Gastroesophageal sphincter (tissue), 4 donors: ENCODE data around the gene FRMD1. TPM values are rescaled to one million over a fixed set of nuclear protein-coding genes. Genes with fewer than 3 reads are reported as not detected.
A peak's percentile ranks its signal among the peaks of the same experiment; 100 is the strongest.

Source experiments
- ATAC-seq: fragments of 150-250 bp; one replicate; pipeline ENCODE4 v1.9.1; 2016; ENCODE audit warnings: mild to moderate bottlenecking, moderate library complexity
- H3K27ac ChIP-seq, 4 donors: fragments of 200-600 bp; sonication (generic) in 3 of 4; 1 replicate in 3 of 4; 2 replicates in 1 of 4; pipeline ENCODE4 v1.5.1; 2016 to 2019
- H3K27me3 ChIP-seq: fragments of 200-600 bp; sonication (generic); one replicate; pipeline ENCODE4 v1.5.1; 2019
- H3K36me3 ChIP-seq, 2 donors: fragments of 200-600 bp; sonication (generic); one replicate each; pipeline ENCODE4 v1.5.1; 2019; ENCODE audit warnings: control low read depth in 1 of 2
- H3K4me1 ChIP-seq, 3 donors: fragments of 200-600 bp; sonication (generic); 1 replicate in 2 of 3; 2 replicates in 1 of 3; pipeline ENCODE4 v1.5.1; 2016 to 2019; ENCODE audit warnings: control low read depth in 2 of 3
- H3K4me3 ChIP-seq, 2 donors: fragments of 200-600 bp; sonication (generic); one replicate each; pipeline ENCODE4 v1.5.1; 2019; ENCODE audit warnings: mild to moderate bottlenecking in 1 of 2, moderate library complexity in 1 of 2
- H3K9me3 ChIP-seq, 3 donors: fragments of 200-600 bp; sonication (generic); one replicate each; pipeline ENCODE4 v1.5.1; 2017 to 2019; ENCODE audit warnings: control low read depth in 2 of 3
- EP300 ChIP-seq: sonication (generic); formaldehyde crosslinking; IDR thresholded peaks from one replicate; pipeline ENCODE4 v1.6.1; 2017; ENCODE audit warnings: antibody characterized with exemption, mild to moderate bottlenecking
- POLR2A ChIP-seq, 2 donors: fragments of 450-650 bp; IDR thresholded peaks; one replicate each; pipeline ENCODE4 v1.6.1; 2017; ENCODE audit warnings: antibody characterized with exemption in 2 of 2, mild to moderate bottlenecking in 2 of 2, moderate library complexity in 1 of 2
- POLR2AphosphoS5 ChIP-seq: sonication (generic); formaldehyde crosslinking; IDR thresholded peaks from one replicate; pipeline ENCODE4 v1.6.1; 2017; ENCODE audit warnings: antibody characterized with exemption
- WGBS, 2 donors: methylation state at CpG; one replicate each; pipeline ENCODE4 v1.1.5; 2018; ENCODE audit warnings: low coverage in 1 of 2; 5-methylcytosine and 5-hydroxymethylcytosine counted together
- total RNA-seq, 4 donors: library from RNA; depleted of rRNA; stranded (reverse); fragments of >200 nt; gene quantifications; one replicate each; pipeline ENCODE4 v1.1.0, GENCODE V29; 2016
- TF ChIP-seq, protein P1 (sequence below), 4 experiments: fragments of 200-600 bp in 2 of 4; fragments of 450-650 bp in 2 of 4; sonication (generic) in 1 of 4; IDR thresholded peaks; one replicate each; pipeline ENCODE4 v1.5.1; 2017 to 2019; ENCODE audit warnings: antibody characterized with exemption in 4 of 4, mild to moderate bottlenecking in 2 of 4, moderate library complexity in 2 of 4

The FRMD1 gene
- total RNA-seq, 4 donors from 2014 or later = 0.10 to 0.54 (median 0.23) TPM; not detected in 1

- ATAC-seq = no peak
- H3K4me3 ChIP-seq = no peak overlapping the region
- WGBS, 2 donors = 95 to 97% methylated on average over 7 to 8 of the region's 15 CpGs
Measured at GRCh38 chr6:168040856-168041496, 38.0 kb downstream of the FRMD1 start.

DNA sequence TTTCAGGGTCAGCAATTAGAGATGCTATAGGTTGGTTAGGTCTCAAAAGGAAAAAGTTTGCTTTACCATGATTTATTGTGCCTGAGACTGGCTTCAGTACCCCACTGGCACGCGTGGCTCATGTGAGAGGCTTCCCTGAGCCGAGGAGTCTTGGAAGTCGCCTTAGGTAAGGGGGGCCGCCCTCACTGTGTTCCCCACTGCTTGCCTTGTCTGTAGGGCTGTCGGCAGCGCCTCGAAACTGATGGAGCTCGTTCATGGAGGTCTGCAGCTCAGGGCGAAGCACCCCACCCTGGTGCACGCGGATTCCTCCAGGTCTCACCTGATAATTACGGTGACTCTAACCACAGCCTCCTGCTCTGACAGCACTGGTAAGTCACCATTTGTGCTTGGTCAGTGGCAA, 39.2 kb downstream of the FRMD1 start:
- H3K27ac ChIP-seq = no peak overlapping the region
- ATAC-seq = no peak
- H3K4me3 ChIP-seq = no peak overlapping the region
- TF ChIP-seq POLR2A (IDR thresholded peaks at IDR 0.05) (no peak), POLR2AphosphoS5 (no peak), EP300 (no peak)
- TF ChIP-seq, protein P1, sequence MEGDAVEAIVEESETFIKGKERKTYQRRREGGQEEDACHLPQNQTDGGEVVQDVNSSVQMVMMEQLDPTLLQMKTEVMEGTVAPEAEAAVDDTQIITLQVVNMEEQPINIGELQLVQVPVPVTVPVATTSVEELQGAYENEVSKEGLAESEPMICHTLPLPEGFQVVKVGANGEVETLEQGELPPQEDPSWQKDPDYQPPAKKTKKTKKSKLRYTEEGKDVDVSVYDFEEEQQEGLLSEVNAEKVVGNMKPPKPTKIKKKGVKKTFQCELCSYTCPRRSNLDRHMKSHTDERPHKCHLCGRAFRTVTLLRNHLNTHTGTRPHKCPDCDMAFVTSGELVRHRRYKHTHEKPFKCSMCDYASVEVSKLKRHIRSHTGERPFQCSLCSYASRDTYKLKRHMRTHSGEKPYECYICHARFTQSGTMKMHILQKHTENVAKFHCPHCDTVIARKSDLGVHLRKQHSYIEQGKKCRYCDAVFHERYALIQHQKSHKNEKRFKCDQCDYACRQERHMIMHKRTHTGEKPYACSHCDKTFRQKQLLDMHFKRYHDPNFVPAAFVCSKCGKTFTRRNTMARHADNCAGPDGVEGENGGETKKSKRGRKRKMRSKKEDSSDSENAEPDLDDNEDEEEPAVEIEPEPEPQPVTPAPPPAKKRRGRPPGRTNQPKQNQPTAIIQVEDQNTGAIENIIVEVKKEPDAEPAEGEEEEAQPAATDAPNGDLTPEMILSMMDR (IDR thresholded peaks at IDR 0.05) = no peak
- H3K9me3 ChIP-seq = peaks cover 0 to 23% (median 0%) of the 10 kb centered on the region in 3 donors
- peaks cover 0 to 10% (median 0%) of the 10 kb centered on the region in 3 donors for H3K4me1 ChIP-seq
- no peaks in the 10 kb centered on the region for H3K36me3 ChIP-seq
- no peaks in the 10 kb centered on the region for H3K27me3 ChIP-seq
- WGBS, 2 donors = 79 to 80% methylated on average over 6 to 8 of the region's 13 CpGs

More at GRCh38 chr6:168040856-168041496, 38.0 kb downstream of the FRMD1 start:
- Histone ChIP-seq H3K27ac (no peak overlapping the region), H3K9me3 (peaks cover 0 to 23% (median 0%) of the 10 kb centered on the region in 3 donors), H3K27me3 (no peaks in the 10 kb centered on the region), H3K36me3 (no peaks in the 10 kb centered on the region), H3K4me1 (peaks cover 0 to 9% (median 0%) of the 10 kb centered on the region in 3 donors)
- TF ChIP-seq EP300 = no peak
- TF ChIP-seq POLR2A (IDR thresholded peaks at IDR 0.05) = no peak
- no peak for TF ChIP-seq POLR2AphosphoS5

DNA sequence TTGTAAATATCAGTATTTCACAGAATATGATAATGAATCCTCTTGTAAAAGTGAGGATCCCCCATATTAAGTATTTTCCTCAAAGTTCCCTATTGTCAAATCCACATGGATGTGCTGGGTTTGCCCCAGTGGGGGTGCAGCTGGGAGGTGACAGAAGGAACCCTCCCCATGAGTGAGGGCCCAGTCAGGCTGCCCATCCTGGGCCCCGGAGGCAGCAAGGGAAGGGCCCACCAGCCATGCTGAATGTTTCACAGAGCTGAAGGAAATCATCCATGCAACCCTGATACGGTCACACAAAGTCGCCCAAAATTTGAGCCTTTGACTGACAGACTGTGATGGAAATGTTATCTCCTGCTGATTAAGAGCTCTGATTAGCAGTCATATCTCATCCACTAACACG, 39.7 kb downstream of the FRMD1 start:
- H3K36me3 ChIP-seq = no peaks in the 10 kb centered on the region

DNA sequence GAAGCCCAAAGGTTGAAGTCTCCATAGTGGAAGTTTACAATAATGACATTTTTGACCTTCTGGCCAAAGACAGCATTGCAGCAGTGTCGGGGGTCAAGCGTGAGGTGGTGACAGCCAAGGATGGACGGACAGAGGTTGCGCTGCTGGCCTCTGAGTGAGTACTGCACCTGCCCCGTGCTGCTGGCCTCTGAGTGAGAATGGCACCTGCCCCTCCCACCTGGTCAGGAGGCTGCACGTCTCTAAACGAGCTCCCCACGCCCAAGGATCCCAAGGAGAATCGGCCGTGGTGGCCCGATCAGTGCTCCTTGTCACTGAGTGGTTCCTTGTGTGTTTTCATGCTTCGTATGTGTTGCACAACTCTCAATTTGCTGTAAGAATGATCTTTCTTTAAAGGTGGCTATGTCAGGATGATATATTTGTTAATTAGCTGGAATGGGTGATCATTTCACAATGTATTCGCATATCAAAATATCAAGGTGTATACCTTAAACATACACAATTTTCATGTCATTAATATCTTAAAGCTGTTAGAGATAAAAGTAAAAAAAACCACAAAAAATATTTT, 40.4 kb downstream of the FRMD1 start:
- Histone ChIP-seq H3K9me3 (peaks cover 0 to 23% (median 0%) of the 10 kb centered on the region in 3 donors), H3K4me3 (no peak overlapping the region), H3K36me3 (no peaks in the 10 kb centered on the region), H3K4me1 (peaks cover 0 to 10% (median 0%) of the 10 kb centered on the region in 3 donors), H3K27me3 (no peaks in the 10 kb centered on the region), H3K27ac (no peak overlapping the region)
- ATAC-seq = no peak
- TF ChIP-seq POLR2AphosphoS5 (no peak), EP300 (no peak), POLR2A (IDR thresholded peaks at IDR 0.05) (no peak)
- TF ChIP-seq, protein P1 (IDR thresholded peaks at IDR 0.05) = no peak
- WGBS, 2 donors = 95 to 96% methylated on average over 3 to 5 of the region's 13 CpGs

More for the DNA sequence above, 39.7 kb downstream of the FRMD1 start:
- H3K4me3 ChIP-seq = no peak overlapping the region
- no peaks in the 10 kb centered on the region for H3K27me3 ChIP-seq
- peaks cover 0 to 23% (median 0%) of the 10 kb centered on the region in 3 donors for H3K9me3 ChIP-seq
- TF ChIP-seq POLR2AphosphoS5 (no peak), POLR2A (IDR thresholded peaks at IDR 0.05) (no peak), EP300 (no peak)
- TF ChIP-seq, protein P1 (IDR thresholded peaks at IDR 0.05) = no peak
- H3K27ac ChIP-seq = no peak overlapping the region
- WGBS, 2 donors = 96 to 100% methylated on average over 1 to 3 of the region's 4 CpGs
- H3K4me1 ChIP-seq = peaks cover 0 to 10% (median 0%) of the 10 kb centered on the region in 3 donors
- ATAC-seq = no peak

DNA sequence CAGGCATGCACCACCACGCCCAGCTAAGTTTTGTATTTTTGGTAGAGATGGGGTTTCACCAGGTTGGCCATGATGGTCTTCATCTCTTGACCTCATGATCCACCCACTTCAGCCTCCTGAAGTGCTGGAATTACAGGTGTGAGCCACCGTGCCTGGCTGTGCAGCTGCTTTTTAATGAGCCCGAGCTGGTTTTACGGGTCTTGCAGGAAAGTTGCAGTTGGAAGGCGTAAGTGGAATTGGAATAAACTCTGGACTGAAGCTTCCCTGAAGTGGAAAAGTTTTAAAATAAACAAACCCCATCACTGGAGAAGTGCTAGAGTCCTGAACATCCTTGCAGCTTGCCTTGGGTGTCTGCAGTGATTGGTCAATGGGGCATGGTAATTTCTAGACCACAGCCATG, 41.2 kb downstream of the FRMD1 start:
- Histone ChIP-seq H3K4me1 (peaks cover 0 to 10% (median 0%) of the 10 kb centered on the region in 3 donors), H3K27me3 (no peaks in the 10 kb centered on the region), H3K4me3 (no peak overlapping the region), H3K27ac (peak overlapping the region in 2 of 4 donors; percentile 6 to 14), H3K9me3 (peaks cover 0 to 23% (median 0%) of the 10 kb centered on the region in 3 donors), H3K36me3 (no peaks in the 10 kb centered on the region)
- ATAC-seq = no peak
- TF ChIP-seq EP300 (no peak), POLR2AphosphoS5 (no peak), POLR2A (IDR thresholded peaks at IDR 0.05) (no peak)
- TF ChIP-seq, protein P1 (IDR thresholded peaks at IDR 0.05) = no peak
- WGBS, 2 donors = 72 to 80% methylated on average over 1 to 3 of the region's 5 CpGs
